ENCODE data around the gene TRIM49.
"Not testable (repeated sequence)": the region's sequence is repeated elsewhere in the genome, so short reads cannot be mapped to it uniquely, and the experiment has no call there.

GRCh38 chr11:89813535-89813934 lies 5.2 kb upstream of the TRIM49 start:
- not testable (repeated sequence) for TF ChIP-seq CTCF (IDR thresholded peaks at IDR 0.05; ENCODE audit: poor library complexity); EZH2 (IDR thresholded peaks at IDR 0.05; ENCODE audit: borderline replicate concordance); EZH2phosphoT487 (IDR thresholded peaks at IDR 0.05; ENCODE audit: low read depth, severe bottlenecking, unreplicated experiment)
